Natural killer cell (primary cell): ENCODE results near the gene CACNA1F. TPM values are rescaled to one million over a fixed set of nuclear protein-coding genes. Genes with fewer than 3 reads are reported as not detected.

Experiments used
- ATAC-seq, 3 donors: fragments of 150-1000 bp in 2 of 3; fragments of 200-7000 bp in 1 of 3; cut with Tn5 transposase; 1 replicate in 1 of 3; 2 replicates in 2 of 3; pipeline ENCODE4 v1.10.0; 2021; ENCODE audit warnings: mild to moderate bottlenecking in 2 of 3, moderate library complexity in 2 of 3
- DNase-seq, 2 donors: peaks; one replicate each; pipeline versions ENCODE4 v3.0.0 to v3.0.0-alpha.2; 2013 to 2021; ENCODE audit warnings: mixed read lengths in 1 of 2
- H3K27ac ChIP-seq: one replicate; pipeline ENCODE4 v1.5.1; 2013; ENCODE audit warnings: mild to moderate bottlenecking, low read length
- H3K27me3 ChIP-seq: one replicate; pipeline ENCODE4 v1.6.1; 2013; ENCODE audit warnings: low read length; ENCODE audit not compliant: control insufficient read depth, insufficient read depth
- H3K36me3 ChIP-seq: one replicate; pipeline ENCODE4 v1.6.1; 2013; ENCODE audit warnings: low read length; ENCODE audit not compliant: control insufficient read depth, insufficient read depth
- H3K4me1 ChIP-seq: one replicate; pipeline ENCODE4 v1.6.1; 2013; ENCODE audit warnings: low read length; ENCODE audit not compliant: control insufficient read depth, insufficient read depth
- H3K4me3 ChIP-seq: one replicate; pipeline ENCODE4 v1.5.1; 2013; ENCODE audit warnings: low read length
- H3K9me3 ChIP-seq: one replicate; pipeline ENCODE4 v1.6.1; 2013; ENCODE audit warnings: low read length; ENCODE audit not compliant: control insufficient read depth, insufficient read depth
- H3K27ac Mint-ChIP-seq, 2 donors: one replicate each; pipeline ENCODE4 v1.8.0; 2022; ENCODE audit warnings: mild to moderate bottlenecking in 2 of 2, mixed read lengths in 2 of 2, moderate library complexity in 1 of 2
- H3K27me3 Mint-ChIP-seq, 2 donors: one replicate each; pipeline ENCODE4 v1.8.0; 2022; ENCODE audit warnings: low read depth in 2 of 2, mixed read lengths in 2 of 2
- H3K36me3 Mint-ChIP-seq: one replicate; pipeline ENCODE4 v1.8.0; 2022; ENCODE audit warnings: mixed read lengths
- H3K4me1 Mint-ChIP-seq, 2 donors: one replicate each; pipeline ENCODE4 v1.8.0; 2022; ENCODE audit warnings: mixed read lengths in 2 of 2
- H3K4me3 Mint-ChIP-seq: one replicate; pipeline ENCODE4 v1.8.0; 2022; ENCODE audit warnings: mild to moderate bottlenecking, moderate library complexity, mixed read lengths
- H3K9me3 Mint-ChIP-seq, 2 donors: one replicate each; pipeline ENCODE4 v1.8.0; 2022; ENCODE audit warnings: mixed read lengths in 2 of 2
- CTCF ChIP-seq: fragments of 200-600 bp; IDR thresholded peaks from one replicate; pipeline ENCODE4 v1.8.0; 2022; ENCODE audit warnings: antibody characterized with exemption
- WGBS: methylation state at CpG from one replicate; pipeline ENCODE4 v1.1.7; 2013; ENCODE audit warnings: missing lambda C conversion rate; ENCODE audit not compliant: insufficient coverage; 5-methylcytosine and 5-hydroxymethylcytosine counted together
- intact Hi-C: fragments of 100-400 bp; cut with micrococcal nuclease; formaldehyde crosslinking; loops from one replicate; pipeline ENCODE4 v1.14.2; 2022
- total RNA-seq, 4 donors: library from RNA; stranded (reverse); fragments of 120-200 nt in 1 of 4; gene quantifications; one replicate each; pipeline versions ENCODE4 v1.2.3 to v1.2.4, GENCODE V29; 2013 to 2022

CACNA1F gene
- total RNA-seq, 3 donors from 2014 or later (not counting 1 experiment from before 2014, with no cell fraction given): 0.48 to 1.1 (median 0.66) TPM

- no peak overlapping the region for H3K27ac Mint-ChIP-seq
- Histone ChIP-seq H3K36me3 (no peaks in the 10 kb centered on the region), H3K9me3 (no peaks in the 10 kb centered on the region), H3K4me3 (no peak overlapping the region), H3K4me1 (no peaks in the 10 kb centered on the region), H3K27me3 (no peaks in the 10 kb centered on the region), H3K27ac (no peak overlapping the region)
- DNase-seq (no peak), ATAC-seq (no peak)
- H3K4me3 Mint-ChIP-seq: no peak overlapping the region
- WGBS: 93% methylated on average over 5 of the region's 5 CpGs
- H3K36me3 Mint-ChIP-seq: no peaks in the 10 kb centered on the region
- no peak for TF ChIP-seq CTCF
- H3K4me1 Mint-ChIP-seq: no peaks in the 10 kb centered on the region
- H3K27me3 Mint-ChIP-seq: peaks cover 0 to 4% of the 10 kb centered on the region in 2 donors
- no peaks in the 10 kb centered on the region for H3K9me3 Mint-ChIP-seq
- intact Hi-C loops: no loop called here
Measured at GRCh38 chrX:49208399-49208798, 24.7 kb downstream of the CACNA1F start.

DNA sequence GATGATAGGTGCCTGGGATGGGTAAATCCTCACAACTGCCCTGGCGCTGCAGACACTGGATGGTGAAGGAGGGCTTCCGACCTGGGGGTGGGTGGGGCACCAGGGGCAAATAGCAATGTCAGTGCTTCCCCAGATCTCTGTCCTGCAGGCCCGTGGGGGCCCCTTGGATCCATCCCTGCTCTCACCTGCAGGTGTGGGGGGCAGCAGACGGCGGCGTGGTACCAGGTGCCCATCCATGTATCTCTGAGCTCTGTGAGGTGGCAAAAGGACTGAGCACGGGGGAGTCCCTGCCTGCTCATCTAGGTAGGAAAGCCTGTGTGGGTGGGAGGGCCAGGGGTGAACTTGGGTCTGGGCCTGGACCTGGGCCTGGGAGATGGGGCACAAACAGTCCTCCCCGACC, 26.6 kb downstream of the CACNA1F start:
- H3K27me3 Mint-ChIP-seq: no peaks in the 10 kb centered on the region
- H3K36me3 Mint-ChIP-seq: no peaks in the 10 kb centered on the region
- TF ChIP-seq CTCF: no peak
- intact Hi-C loops: no loop called here
- ATAC-seq: no peak
- 79% methylated on average over 7 of the region's 8 CpGs for WGBS
- H3K27me3 ChIP-seq: no peaks in the 10 kb centered on the region
- no peaks in the 10 kb centered on the region for H3K9me3 Mint-ChIP-seq
- no peaks in the 10 kb centered on the region for H3K9me3 ChIP-seq
- H3K4me3 ChIP-seq: no peak overlapping the region
- H3K4me1 ChIP-seq: no peaks in the 10 kb centered on the region
- no peak overlapping the region for H3K27ac Mint-ChIP-seq
- H3K4me3 Mint-ChIP-seq: no peak overlapping the region
- DNase-seq: no peak
- no peak overlapping the region for H3K27ac ChIP-seq
- H3K36me3 ChIP-seq: no peaks in the 10 kb centered on the region
- no peaks in the 10 kb centered on the region for H3K4me1 Mint-ChIP-seq

DNA sequence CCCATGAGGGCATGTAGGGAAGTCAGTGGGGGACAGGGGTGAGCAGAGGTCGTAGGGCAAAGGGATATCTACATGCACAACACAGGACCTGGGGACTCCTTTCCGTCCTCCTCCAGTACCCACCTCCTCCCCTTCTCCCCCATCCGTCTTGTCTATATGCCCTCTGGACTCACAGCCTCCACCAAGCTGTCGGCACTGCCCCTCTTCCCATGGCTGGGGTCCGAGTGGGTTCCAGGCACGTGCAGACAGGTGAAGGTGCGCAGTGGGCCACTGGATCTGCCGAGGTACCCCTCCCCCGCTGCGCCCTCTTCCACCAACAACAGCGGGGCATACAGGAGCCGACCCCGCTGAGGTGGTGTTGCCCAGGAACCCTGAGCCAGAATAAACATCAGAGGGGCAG, 27.7 kb downstream of the CACNA1F start:
- 86% methylated on average over 6 of the region's 13 CpGs for WGBS
- Histone ChIP-seq H3K27ac (no peak overlapping the region), H3K4me1 (peaks cover 4% of the 10 kb centered on the region), H3K27me3 (no peaks in the 10 kb centered on the region), H3K4me3 (no peak overlapping the region), H3K9me3 (no peaks in the 10 kb centered on the region), H3K36me3 (no peaks in the 10 kb centered on the region)
- no peak for DNase-seq
- H3K4me3 Mint-ChIP-seq: no peak overlapping the region
- TF ChIP-seq CTCF: no peak
- intact Hi-C loops: no loop called here
- peaks cover 0 to 4% of the 10 kb centered on the region in 2 donors for H3K4me1 Mint-ChIP-seq
- H3K36me3 Mint-ChIP-seq: no peaks in the 10 kb centered on the region
- H3K27me3 Mint-ChIP-seq: no peaks in the 10 kb centered on the region
- no peaks in the 10 kb centered on the region for H3K9me3 Mint-ChIP-seq
- no peak for ATAC-seq
- H3K27ac Mint-ChIP-seq: no peak overlapping the region

- H3K27ac Mint-ChIP-seq: no peak overlapping the region
- Histone ChIP-seq H3K4me3 (no peak overlapping the region), H3K4me1 (peaks cover 9% of the 10 kb centered on the region), H3K27ac (no peak overlapping the region), H3K36me3 (no peaks in the 10 kb centered on the region), H3K9me3 (no peaks in the 10 kb centered on the region), H3K27me3 (no peaks in the 10 kb centered on the region)
- H3K36me3 Mint-ChIP-seq: no peaks in the 10 kb centered on the region
- 77% methylated on average over 4 of the region's 4 CpGs for WGBS
- H3K4me1 Mint-ChIP-seq: peaks cover 0 to 6% of the 10 kb centered on the region in 2 donors
- H3K4me3 Mint-ChIP-seq: no peak overlapping the region
- TF ChIP-seq CTCF: no peak
- no peaks in the 10 kb centered on the region for H3K9me3 Mint-ChIP-seq
- intact Hi-C loops: no loop called here
- ATAC-seq: no peak
- DNase-seq: no peak
- no peaks in the 10 kb centered on the region for H3K27me3 Mint-ChIP-seq
Measured at GRCh38 chrX:49204709-49205108, 28.4 kb downstream of the CACNA1F start.
